Activated CD4-positive, alpha-beta memory T cell treated with anti-CD3 and anti-CD28 coated beads, Interleukin-2, amount 10 ng/mL, durations not matched to agents 7 days and 5 days (primary cell): ENCODE results near the gene RPL34. TPM values are rescaled to one million over a fixed set of nuclear protein-coding genes. Genes with fewer than 3 reads are reported as not detected.

Experiments
- CTCF ChIA-PET: fragments of 350-600 bp; sonication (Branson Sonifier 250); formaldehyde crosslinking; loops from one replicate; lab custom pipeline; 2021; ENCODE audit warnings: antibody characterized with exemption, inconsistent platforms; lab: Charles Lee
- POLR2A ChIA-PET: fragments of 350-600 bp; sonication (Branson Sonifier 250); formaldehyde crosslinking; loops from one replicate; lab custom pipeline; 2021; ENCODE audit warnings: antibody characterized with exemption; lab: Charles Lee
- DNase-seq: peaks from one replicate; pipeline ENCODE4 v3.0.0-alpha.2; 2020
- H3K27ac Mint-ChIP-seq: one replicate; pipeline ENCODE4 v1.8.0; 2021; ENCODE audit warnings: mild to moderate bottlenecking, mixed read lengths
- H3K27me3 Mint-ChIP-seq: one replicate; pipeline ENCODE4 v1.8.0; 2021; ENCODE audit warnings: mixed read lengths
- H3K36me3 Mint-ChIP-seq: one replicate; pipeline ENCODE4 v1.8.0; 2021; ENCODE audit warnings: low read depth, mixed read lengths
- H3K4me1 Mint-ChIP-seq: one replicate; pipeline ENCODE4 v1.8.0; 2021; ENCODE audit warnings: mixed read lengths
- H3K4me3 Mint-ChIP-seq: one replicate; pipeline ENCODE4 v1.8.0; 2021; ENCODE audit warnings: mild to moderate bottlenecking, mixed read lengths
- H3K9me3 Mint-ChIP-seq: one replicate; pipeline ENCODE4 v1.8.0; 2021; ENCODE audit warnings: mixed read lengths
- total RNA-seq, 2 experiments: library from RNA; stranded (reverse); gene quantifications; one replicate each; pipeline ENCODE4 v1.2.3, GENCODE V29; 2021

RPL34 gene
- total RNA-seq, 2 experiments from 2014 or later = 1,156 to 1,199 TPM

- peaks cover 11% of the 10 kb centered on the region for H3K4me1 Mint-ChIP-seq
- no peak for DNase-seq
- H3K9me3 Mint-ChIP-seq = peaks cover 2% of the 10 kb centered on the region
- no peaks in the 10 kb centered on the region for H3K27me3 Mint-ChIP-seq
- H3K4me3 Mint-ChIP-seq = no peak overlapping the region
- H3K27ac Mint-ChIP-seq = no peak overlapping the region
- CTCF ChIA-PET = interaction anchor here (0.9 kb wide), 1 partner anchor 571 kb away, joined by 3 read pairs; no protein-coding TSS in a partner anchor
- POLR2A ChIA-PET = no interaction called here
- peaks cover 5% of the 10 kb centered on the region for H3K36me3 Mint-ChIP-seq
Observed at GRCh38 chr4:108602163-108602562, 18.2 kb upstream of the RPL34 start.

- CTCF ChIA-PET = interaction anchor here (0.6 to 1.1 kb wide), 3 partner anchors 13 to 35 kb away, joined by 3 to 4 read pairs (median 3); no protein-coding TSS in a partner anchor
- no peaks in the 10 kb centered on the region for H3K4me1 Mint-ChIP-seq
- peaks cover 2% of the 10 kb centered on the region for H3K9me3 Mint-ChIP-seq
- DNase-seq = no peak
- no peak overlapping the region for H3K4me3 Mint-ChIP-seq
- H3K36me3 Mint-ChIP-seq = peaks cover 5% of the 10 kb centered on the region
- POLR2A ChIA-PET = interaction anchor here (1.6 kb wide), 1 partner anchor 12 kb away, joined by 4 read pairs; no protein-coding TSS in a partner anchor
- H3K27ac Mint-ChIP-seq = no peak overlapping the region
- H3K27me3 Mint-ChIP-seq = no peaks in the 10 kb centered on the region
Observed at GRCh38 chr4:108607079-108607815, 13.1 kb upstream of the RPL34 start.

DNA sequence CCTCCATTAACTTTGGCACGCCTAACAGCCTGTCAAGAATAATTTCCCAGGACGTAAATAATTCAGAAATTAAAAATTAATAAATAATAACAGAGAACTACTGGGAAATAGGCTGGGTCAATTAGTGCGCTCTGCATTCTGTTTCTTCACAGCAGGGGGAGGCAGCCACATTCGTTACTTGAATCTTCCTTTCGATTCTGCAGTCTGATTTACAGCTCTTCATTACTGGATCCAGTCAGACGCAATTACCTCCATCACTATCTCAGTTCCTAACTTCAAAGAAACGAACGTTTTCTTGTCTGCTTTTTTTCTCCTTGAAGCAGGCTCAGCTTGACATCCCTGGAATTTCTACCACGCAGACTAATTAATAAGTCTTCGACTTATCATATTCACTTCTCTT lies 9.0 kb upstream of the RPL34 start:
- ChIA-PET CTCF (interaction anchor here (1.0 kb wide), 1 partner anchor 8 kb away, joined by 6 read pairs; no protein-coding TSS in a partner anchor), POLR2A (no interaction called here)
- Mint-ChIP-seq H3K36me3 (peaks cover 13% of the 10 kb centered on the region), H3K27ac (no peak overlapping the region), H3K4me3 (no peak overlapping the region), H3K9me3 (peaks cover 4% of the 10 kb centered on the region), H3K27me3 (no peaks in the 10 kb centered on the region), H3K4me1 (no peaks in the 10 kb centered on the region)
- no peak for DNase-seq

- H3K36me3 Mint-ChIP-seq = peaks cover 15% of the 10 kb centered on the region
- H3K9me3 Mint-ChIP-seq = peaks cover 6% of the 10 kb centered on the region
- no peaks in the 10 kb centered on the region for H3K27me3 Mint-ChIP-seq
- H3K4me3 Mint-ChIP-seq = no peak overlapping the region
- no peak overlapping the region for H3K27ac Mint-ChIP-seq
- H3K4me1 Mint-ChIP-seq = no peaks in the 10 kb centered on the region
- ChIA-PET CTCF (no interaction called here), POLR2A (no interaction called here)
- DNase-seq = no peak
Observed at GRCh38 chr4:108612365-108612764, 8.0 kb upstream of the RPL34 start.

- peaks cover 51% of the 10 kb centered on the region for H3K36me3 Mint-ChIP-seq
- CTCF ChIA-PET = interaction anchor here (1.3 to 1.5 kb wide), 2 partner anchors 31 to 600 kb away, joined by 6 to 7 read pairs; partner anchors contain the start of gene OSTC
- H3K27me3 Mint-ChIP-seq = no peaks in the 10 kb centered on the region
- H3K27ac Mint-ChIP-seq = peak overlapping the region; percentile 87
- peaks cover 51% of the 10 kb centered on the region for H3K4me1 Mint-ChIP-seq
- H3K4me3 Mint-ChIP-seq = peak overlapping the region; percentile 82
- DNase-seq = peak; percentile 45
- H3K9me3 Mint-ChIP-seq = peaks cover 6% of the 10 kb centered on the region
- POLR2A ChIA-PET = interaction anchor here (0.7 to 3.9 kb wide), 13 partner anchors 11 to 589 kb away, joined by 3 to 41 read pairs (median 4); partner anchors contain the start of genes LEF1 and OSTC
Observed at GRCh38 chr4:108619372-108620100, 840 bp upstream of the RPL34 start.

DNA sequence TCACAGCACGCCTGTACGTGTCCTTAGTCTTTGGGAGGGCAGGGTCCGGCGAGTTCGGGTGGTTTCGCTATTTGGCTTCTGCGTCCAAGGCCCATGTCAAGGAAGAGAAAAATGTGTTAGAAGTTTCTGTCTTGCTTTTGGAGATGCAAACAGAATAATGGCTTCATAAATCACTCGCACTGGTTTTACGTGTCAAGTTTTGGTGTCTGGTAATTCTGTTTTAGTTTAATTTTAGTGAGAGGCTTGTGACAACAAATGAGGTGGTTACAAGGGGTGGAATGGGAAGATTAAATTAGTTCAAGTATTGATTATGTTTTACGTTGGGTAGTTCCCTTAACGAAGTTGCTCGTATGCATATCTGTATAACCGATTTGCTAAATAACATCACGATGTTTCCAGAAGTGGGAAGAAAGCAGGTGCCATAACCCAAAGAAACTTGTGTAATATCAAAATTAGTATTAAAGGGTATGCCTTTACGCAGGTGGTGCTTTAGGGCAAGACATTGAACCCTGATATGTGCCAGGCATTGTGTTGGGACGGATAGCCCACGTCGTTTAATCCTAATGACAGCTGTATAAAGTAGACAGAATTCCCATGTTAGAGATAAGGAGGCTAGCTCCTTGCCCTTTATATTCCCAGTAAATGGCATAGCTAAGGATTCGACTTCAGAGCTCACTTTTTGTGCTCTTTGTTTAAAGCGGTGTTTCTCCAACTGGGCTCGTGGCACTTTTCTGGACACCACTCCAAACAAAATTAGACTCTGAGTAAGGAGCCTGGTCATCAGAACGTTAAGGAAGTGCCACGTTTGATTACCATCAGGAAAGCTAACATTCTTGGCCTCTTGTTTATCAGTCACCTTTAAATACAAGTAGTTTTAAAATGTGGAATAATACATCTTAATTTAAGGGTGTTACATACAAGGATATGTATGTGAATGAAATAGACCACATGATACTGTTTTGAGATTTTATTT lies 843 bp downstream of the RPL34 start:
- no peak for DNase-seq
- peak overlapping the region; percentile 87 for H3K27ac Mint-ChIP-seq
- peaks cover 57% of the 10 kb centered on the region for H3K4me1 Mint-ChIP-seq
- peak overlapping the region; percentile 82 for H3K4me3 Mint-ChIP-seq
- peaks cover 62% of the 10 kb centered on the region for H3K36me3 Mint-ChIP-seq
- ChIA-PET POLR2A (interaction anchor here (1.1 to 3.9 kb wide), 11 partner anchors 10 to 901 kb away, joined by 3 to 41 read pairs (median 5); partner anchors contain the start of genes LEF1, OSTC and PAPSS1), CTCF (interaction anchor here (1.3 kb wide), 1 partner anchor 29 kb away, joined by 7 read pairs; the partner anchor contains the start of gene OSTC)
- no peaks in the 10 kb centered on the region for H3K27me3 Mint-ChIP-seq
- H3K9me3 Mint-ChIP-seq = peaks cover 4% of the 10 kb centered on the region

DNA sequence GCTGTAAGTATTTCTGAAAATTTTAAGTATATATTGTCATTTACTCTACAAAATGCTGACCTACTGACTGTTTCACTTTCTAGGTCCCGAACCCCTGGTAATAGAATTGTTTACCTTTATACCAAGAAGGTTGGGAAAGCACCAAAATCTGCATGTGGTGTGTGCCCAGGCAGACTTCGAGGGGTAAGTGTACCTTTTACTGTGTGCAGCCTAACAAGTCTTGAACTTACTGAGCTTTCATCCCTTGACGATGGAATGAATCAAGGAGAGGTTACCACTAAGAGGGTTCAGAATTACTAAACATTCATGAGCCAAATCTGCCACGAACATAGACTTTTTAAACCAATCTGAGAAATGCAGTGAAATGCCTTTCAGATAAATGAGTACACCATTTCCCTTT lies 1.6 kb downstream of the RPL34 start:
- H3K4me1 Mint-ChIP-seq = peaks cover 60% of the 10 kb centered on the region
- no peak for DNase-seq
- POLR2A ChIA-PET = interaction anchor here (1.5 to 3.9 kb wide), 4 partner anchors 9 to 29 kb away, joined by 3 to 41 read pairs (median 8); partner anchors contain the start of gene OSTC
- no peak overlapping the region for H3K27ac Mint-ChIP-seq
- CTCF ChIA-PET = no interaction called here
- H3K27me3 Mint-ChIP-seq = no peaks in the 10 kb centered on the region
- peaks cover 63% of the 10 kb centered on the region for H3K36me3 Mint-ChIP-seq
- peak overlapping the region; percentile 82 for H3K4me3 Mint-ChIP-seq
- no peaks in the 10 kb centered on the region for H3K9me3 Mint-ChIP-seq

DNA sequence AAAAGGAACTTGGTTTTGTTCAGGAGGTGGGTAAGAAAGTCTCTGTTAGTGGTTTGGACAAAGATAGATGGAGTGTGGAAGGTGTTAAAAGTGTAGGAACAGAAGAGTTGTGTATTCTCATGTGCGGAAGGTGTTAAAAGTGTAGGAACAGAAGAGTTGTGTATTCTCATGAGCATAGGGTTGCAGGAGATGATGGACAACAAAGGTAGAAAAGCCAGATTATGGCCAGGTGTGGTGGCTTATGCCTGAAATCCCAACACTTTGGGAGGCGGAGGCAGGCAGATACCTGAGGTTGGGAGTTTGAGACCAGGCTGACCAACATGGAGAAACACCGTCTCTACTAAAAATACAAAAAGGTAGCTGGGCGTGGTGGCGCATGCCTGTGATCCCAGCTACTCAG lies 2.5 kb downstream of the RPL34 start:
- DNase-seq = no peak
- POLR2A ChIA-PET = interaction anchor here (1.5 kb wide), 1 partner anchor 27 kb away, joined by 6 read pairs; the partner anchor contains the start of gene OSTC
- no peaks in the 10 kb centered on the region for H3K9me3 Mint-ChIP-seq
- H3K4me1 Mint-ChIP-seq = peaks cover 60% of the 10 kb centered on the region
- no peak overlapping the region for H3K27ac Mint-ChIP-seq
- peaks cover 62% of the 10 kb centered on the region for H3K36me3 Mint-ChIP-seq
- peak overlapping the region; percentile 48 for H3K4me3 Mint-ChIP-seq
- no peaks in the 10 kb centered on the region for H3K27me3 Mint-ChIP-seq
- CTCF ChIA-PET = interaction anchor here (0.7 kb wide), 1 partner anchor 27 kb away, joined by 3 read pairs; no protein-coding TSS in a partner anchor

GRCh38 chr4:108624263-108625056 lies 4.1 kb downstream of the RPL34 start:
- ChIA-PET POLR2A (interaction anchor here (0.9 to 4.6 kb wide), 6 partner anchors 8 to 170 kb away, joined by 3 to 24 read pairs (median 5); partner anchors contain the start of gene OSTC), CTCF (no interaction called here)
- no peak overlapping the region for H3K4me3 Mint-ChIP-seq
- peak overlapping the region; percentile 4 for H3K27ac Mint-ChIP-seq
- no peak for DNase-seq
- peaks cover 70% of the 10 kb centered on the region for H3K36me3 Mint-ChIP-seq
- H3K27me3 Mint-ChIP-seq = no peaks in the 10 kb centered on the region
- no peaks in the 10 kb centered on the region for H3K9me3 Mint-ChIP-seq
- H3K4me1 Mint-ChIP-seq = peaks cover 52% of the 10 kb centered on the region

GRCh38 chr4:108626056-108626455 lies 5.7 kb downstream of the RPL34 start:
- Mint-ChIP-seq H3K27ac (no peak overlapping the region), H3K4me1 (peaks cover 41% of the 10 kb centered on the region), H3K9me3 (no peaks in the 10 kb centered on the region), H3K36me3 (peaks cover 77% of the 10 kb centered on the region), H3K4me3 (no peak overlapping the region), H3K27me3 (no peaks in the 10 kb centered on the region)
- ChIA-PET CTCF (no interaction called here), POLR2A (interaction anchor here (0.6 to 4.6 kb wide), 4 partner anchors 10 to 517 kb away, joined by 3 to 24 read pairs (median 6); partner anchors contain the start of gene OSTC)
- no peak for DNase-seq

DNA sequence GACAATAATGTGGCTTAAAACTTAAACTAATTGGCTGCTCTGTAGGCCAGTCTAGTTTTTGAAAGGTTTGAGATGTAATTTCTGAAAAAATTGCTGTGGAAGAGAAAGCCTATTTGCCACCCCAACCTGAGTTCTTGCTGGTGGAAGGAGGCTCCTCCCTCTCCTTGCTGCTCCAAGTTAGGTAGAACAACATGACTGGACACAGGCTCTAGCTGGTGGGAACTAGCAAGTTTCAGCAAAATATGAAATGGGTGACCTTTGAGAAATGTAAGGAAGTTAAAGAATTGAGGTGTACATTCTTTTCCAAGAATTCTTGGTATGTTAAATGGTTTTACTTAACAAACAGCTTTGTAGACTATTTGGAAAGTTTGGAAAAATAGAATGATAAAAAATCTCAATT lies 8.0 kb downstream of the RPL34 start:
- H3K27me3 Mint-ChIP-seq = no peaks in the 10 kb centered on the region
- H3K4me3 Mint-ChIP-seq = no peak overlapping the region
- POLR2A ChIA-PET = interaction anchor here (4.6 kb wide), 1 partner anchor 22 kb away, joined by 24 read pairs; the partner anchor contains the start of gene OSTC

More for the DNA sequence above, 8.0 kb downstream of the RPL34 start:
- no peaks in the 10 kb centered on the region for H3K9me3 Mint-ChIP-seq
- peaks cover 77% of the 10 kb centered on the region for H3K36me3 Mint-ChIP-seq
- H3K4me1 Mint-ChIP-seq = peaks cover 20% of the 10 kb centered on the region
- no peak overlapping the region for H3K27ac Mint-ChIP-seq
- no peak for DNase-seq
- CTCF ChIA-PET = no interaction called here
